ENCODE results near the gene TAAR9.

- no peak for TF ChIP-seq EZH2 (IDR thresholded peaks at IDR 0.05; ENCODE audit: low read depth, unreplicated experiment)
- no peak for TF ChIP-seq CTCF (conservative IDR thresholded peaks at IDR 0.05; ENCODE audit: low read depth in 2 of 2)
- TF ChIP-seq POLR2AphosphoS5 (IDR thresholded peaks at IDR 0.05; ENCODE audit: low read depth): no peak
- no peak for TF ChIP-seq REST (IDR thresholded peaks at IDR 0.05; ENCODE audit: unreplicated experiment)
- TF ChIP-seq CREB1 (CRISPR knock-in tag; IDR thresholded peaks at IDR 0.05; ENCODE audit: low read depth): no peak
- TF ChIP-seq ZNF462 (CRISPR knock-in tag; IDR thresholded peaks at IDR 0.05): no peak
- TF ChIP-seq EZH2phosphoT487 (IDR thresholded peaks at IDR 0.05; ENCODE audit: unreplicated experiment): no peak
- TF ChIP-seq NANOG (IDR thresholded peaks at IDR 0.05; ENCODE audit: borderline replicate concordance): no peak
Measured at GRCh38 chr6:132506869-132507808, 30.9 kb upstream of the TAAR9 start.

Data from GM23338 (cell line).